HK-2 (cell line): Measurements from ENCODE around the gene ZEB2.

Experiments used
- DNase-seq: peaks from one replicate; pipeline ENCODE4 v3.0.0-alpha.2; 2018; ENCODE audit not compliant: unreplicated experiment

Gene ZEB2

GRCh38 chr2:144452169-144452988 is 67.5 kb downstream of the ZEB2 start:
- DNase-seq = no peak

GRCh38 chr2:144451443-144451842 is 68.5 kb downstream of the ZEB2 start:
- DNase-seq = no peak

- no peak for DNase-seq
Measured at GRCh38 chr2:144449028-144449406, 70.9 kb downstream of the ZEB2 start.

DNA sequence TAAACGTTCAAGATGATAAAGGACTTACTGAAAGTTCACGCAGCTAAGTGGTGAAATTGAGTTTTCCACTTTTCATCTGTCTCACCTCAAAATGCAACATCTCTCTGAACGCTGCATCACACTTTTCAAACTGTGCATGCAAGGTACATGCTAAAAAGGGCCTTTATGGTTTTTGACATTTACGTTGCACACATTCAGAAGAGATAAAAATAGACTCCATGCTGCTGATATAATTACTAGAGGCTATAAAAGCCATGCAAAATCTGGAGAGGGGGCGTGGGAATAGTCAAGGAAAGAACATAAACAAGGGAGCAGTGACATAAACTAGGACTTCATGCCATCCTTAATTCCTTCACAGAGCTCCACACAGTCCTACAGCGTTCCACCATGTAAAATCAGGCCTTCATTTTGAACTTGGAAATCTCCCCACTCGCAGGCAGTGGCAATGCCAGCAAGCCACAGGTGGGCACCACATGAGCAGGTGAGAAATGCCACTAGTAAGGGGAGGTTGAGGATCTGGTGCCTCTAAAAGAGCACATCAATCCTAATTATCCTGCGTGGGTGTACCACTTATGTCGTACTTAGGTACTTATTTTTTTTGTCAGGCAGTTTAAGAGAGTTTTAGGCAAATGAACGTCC is 71.4 kb downstream of the ZEB2 start:
- DNase-seq = no peak

GRCh38 chr2:144447535-144447934 is 72.4 kb downstream of the ZEB2 start:
- no peak for DNase-seq

DNA sequence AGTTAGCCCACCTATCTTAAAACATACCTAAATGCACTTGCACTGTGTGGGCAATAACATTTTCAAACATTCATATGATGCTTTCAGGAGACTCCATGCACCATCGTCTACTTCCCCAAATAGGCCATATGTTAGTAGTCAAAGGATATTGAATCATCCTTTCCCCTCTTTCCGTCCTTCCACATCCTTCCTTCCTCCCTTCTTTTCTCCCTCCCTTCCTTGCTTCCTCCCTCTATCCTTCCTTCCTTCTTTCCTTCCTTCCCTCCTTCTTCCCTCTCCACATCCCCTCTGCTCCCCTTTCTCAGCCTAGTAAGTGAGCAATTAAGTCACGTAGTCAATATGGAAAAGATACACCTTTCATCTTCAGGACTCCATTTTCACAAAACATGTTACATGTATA is 73.8 kb downstream of the ZEB2 start:
- no peak for DNase-seq

DNA sequence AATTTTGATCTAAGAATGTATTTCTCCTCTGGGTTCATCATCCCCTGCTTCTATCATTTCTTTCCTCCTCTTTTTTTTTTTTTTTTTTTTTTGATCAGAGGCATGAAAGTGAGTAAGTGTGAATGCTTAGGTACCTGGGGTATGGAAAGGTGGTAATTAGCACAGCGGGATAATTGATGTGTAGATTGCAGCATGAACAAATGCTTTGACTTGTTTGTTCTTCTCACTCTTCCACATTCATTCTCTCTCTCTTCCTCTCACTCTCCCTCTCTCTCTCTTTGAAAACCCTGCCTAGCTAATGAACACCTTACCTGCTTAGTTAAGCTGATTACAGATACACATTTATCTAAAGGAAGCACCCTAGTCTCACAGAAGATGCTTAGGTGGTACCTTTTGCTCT is 74.7 kb downstream of the ZEB2 start:
- DNase-seq = no peak

DNA sequence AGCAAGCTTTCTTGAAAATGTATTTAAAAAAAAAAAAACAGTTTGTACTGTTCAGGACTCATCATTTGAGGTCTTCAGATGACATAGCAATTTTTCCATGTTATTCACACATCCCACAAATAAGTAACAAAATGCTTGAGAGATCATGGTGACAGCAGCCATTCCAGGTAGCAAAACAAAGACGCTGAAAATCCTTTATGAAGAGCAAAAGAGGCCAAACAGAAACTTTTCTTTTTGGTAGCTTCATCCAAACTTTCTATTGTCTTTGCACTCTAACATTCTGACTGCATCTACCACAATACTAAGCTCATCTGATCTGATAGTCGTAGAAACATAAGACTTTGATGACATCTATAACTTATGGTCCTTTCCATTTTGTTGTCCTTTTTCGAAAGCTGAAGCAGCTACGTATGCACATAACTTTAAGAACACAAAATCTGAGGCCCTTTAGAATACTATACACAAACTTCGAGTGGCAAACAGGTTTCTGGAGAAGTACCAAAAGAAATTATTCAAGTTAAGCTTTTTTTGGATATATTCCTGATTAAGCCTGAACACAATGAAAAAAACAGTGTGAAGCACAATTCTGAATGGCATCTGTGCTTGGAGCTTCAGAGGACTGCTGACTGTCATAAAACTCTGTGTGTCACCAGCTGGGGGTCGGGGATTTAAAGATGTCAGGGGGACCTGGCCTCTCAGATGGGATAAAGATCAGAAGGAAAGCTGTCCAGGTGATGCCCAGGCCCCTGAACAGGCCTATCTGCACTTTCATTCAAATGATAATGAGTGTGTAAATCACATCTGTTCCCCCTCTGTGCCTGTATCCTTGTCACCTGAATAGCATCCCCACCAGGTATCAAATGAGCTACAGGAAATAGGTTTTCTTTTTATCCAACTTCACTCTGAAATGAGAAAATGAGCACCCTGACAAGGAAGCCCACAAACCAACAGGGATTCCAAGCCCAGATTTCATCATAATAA is 75.8 kb downstream of the ZEB2 start:
- DNase-seq = no peak

DNA sequence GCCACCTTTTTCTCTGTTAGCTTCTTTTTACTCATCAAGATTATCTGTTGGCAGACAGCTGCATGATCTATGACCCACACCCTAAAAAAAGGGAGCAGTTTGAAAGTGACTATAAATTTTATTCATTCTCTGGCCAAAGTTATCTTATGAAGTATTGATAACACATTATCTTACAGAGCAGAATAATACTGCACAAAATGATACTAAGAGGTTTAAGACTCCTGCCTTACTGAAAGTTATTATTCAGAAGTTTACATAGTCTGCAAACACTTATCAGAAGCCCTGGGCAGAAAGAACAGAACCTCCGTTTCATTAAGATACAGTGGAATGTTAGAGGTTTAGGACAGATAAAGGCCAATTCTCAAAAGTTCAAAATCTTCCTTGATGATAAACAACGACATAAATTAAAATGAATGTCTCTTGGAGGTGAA is 78.2 kb downstream of the ZEB2 start:
- no peak for DNase-seq

- no peak for DNase-seq
Measured at GRCh38 chr2:144439993-144440392, 79.9 kb downstream of the ZEB2 start.

DNA sequence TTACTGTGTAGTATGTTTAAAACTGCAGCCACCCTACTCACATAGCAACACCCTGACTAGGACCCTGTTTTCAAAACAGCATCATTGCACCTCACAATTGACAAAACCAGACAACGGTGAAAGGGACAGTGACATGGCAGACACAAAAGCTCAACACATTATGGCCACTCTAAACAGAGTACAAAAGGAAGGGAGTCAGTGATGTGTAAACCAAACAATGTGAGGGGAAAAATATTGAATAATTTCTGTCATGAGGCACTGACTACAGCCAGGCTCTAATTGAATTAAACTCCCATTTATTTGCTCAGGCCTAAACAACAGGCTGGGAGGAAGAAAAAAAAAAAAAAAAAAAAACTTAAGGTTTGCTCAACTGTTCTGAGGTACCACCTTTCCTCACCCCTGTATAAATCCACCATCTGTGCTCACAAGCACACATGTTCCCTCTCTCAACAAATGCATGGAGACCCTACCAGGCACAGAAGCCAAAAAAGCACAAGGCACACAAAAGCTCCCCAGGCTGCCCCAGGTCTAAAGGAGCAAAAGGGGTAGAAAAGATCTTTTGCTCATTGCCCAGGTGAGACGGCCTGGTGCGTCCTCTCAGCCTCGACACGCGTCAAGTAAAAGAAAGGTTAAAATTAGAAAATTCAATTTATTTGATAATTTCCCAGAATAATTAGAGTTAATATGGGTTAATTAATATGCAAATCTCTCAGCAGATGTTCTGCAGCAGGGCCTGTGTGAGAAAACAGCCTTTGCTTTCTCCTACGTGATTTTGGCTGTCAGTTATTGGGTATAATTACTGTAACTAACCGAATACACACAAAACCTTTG is 80.9 kb downstream of the ZEB2 start:
- no peak for DNase-seq

- no peak for DNase-seq
Measured at GRCh38 chr2:144437636-144438035, 82.3 kb downstream of the ZEB2 start.

- no peak for DNase-seq
Measured at GRCh38 chr2:144434425-144435222, 85.3 kb downstream of the ZEB2 start.

- DNase-seq = no peak
Measured at GRCh38 chr2:144432921-144433320, 87.0 kb downstream of the ZEB2 start.

GRCh38 chr2:144431998-144432397 is 87.9 kb downstream of the ZEB2 start:
- DNase-seq = no peak

GRCh38 chr2:144431392-144431783 is 88.5 kb downstream of the ZEB2 start:
- DNase-seq = no peak

DNA sequence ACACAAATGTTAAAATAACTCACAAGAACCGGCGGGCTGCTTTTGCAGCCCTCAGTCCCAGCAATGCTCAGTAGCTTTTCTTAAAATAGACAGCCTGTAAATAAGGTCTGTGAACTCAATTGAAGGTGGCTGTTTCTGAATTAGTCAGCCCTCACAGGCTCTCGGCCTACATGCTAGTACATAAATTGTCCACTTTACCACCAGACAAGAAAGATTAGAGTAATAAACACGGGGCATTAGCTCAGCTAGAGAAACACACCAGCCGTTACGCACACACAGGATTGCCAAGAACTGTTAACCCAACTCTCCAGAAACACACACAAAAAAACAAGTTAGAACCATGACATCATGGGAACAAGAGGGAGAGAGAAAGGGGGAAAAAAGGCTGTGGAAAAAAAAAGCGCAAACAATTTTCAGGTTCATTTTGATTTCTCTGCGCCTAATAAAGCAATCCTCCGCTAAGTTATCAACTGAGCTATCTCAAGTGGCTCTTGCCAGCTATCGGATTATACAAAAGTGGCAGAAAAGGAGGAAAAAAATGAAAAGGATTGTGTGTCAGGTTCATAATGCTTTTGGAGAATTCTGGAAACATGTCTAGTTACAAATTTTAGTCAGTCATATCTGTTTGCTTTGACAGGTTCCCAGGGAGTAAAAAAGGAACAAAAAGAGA is 89.1 kb downstream of the ZEB2 start:
- DNase-seq = no peak

DNA sequence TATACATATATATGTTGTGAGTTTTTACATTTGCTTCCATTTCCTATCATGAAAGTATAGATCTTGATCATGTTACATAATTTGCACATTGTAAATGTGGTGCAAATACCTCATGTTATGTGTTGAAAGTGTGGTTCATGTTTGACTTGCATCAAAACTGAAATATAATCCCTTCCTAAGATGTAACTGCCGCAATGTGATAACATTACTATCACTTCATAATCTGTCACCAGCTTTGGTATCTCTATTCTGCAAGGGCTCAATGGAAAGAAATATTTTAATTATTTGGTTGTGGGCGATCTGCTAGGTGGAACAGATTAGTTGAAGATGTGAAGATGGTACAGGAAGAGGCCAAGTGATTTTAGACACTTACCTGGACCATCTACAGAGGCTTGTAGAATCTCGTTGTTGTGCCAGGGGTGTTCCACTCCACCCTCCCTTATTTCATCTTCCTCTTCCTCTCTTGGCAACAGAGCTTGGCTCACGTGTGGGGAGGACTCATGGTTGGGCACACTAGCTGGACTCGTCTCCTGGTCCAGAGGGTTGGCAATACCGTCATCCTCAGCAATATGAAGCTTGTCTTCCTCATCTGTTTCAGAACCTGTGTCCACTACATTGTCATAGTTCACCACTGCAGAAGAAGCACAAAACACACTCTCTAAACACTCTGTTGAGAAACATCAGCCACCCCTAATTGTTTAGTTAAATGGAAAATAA is 90.4 kb downstream of the ZEB2 start:
- DNase-seq = no peak

DNA sequence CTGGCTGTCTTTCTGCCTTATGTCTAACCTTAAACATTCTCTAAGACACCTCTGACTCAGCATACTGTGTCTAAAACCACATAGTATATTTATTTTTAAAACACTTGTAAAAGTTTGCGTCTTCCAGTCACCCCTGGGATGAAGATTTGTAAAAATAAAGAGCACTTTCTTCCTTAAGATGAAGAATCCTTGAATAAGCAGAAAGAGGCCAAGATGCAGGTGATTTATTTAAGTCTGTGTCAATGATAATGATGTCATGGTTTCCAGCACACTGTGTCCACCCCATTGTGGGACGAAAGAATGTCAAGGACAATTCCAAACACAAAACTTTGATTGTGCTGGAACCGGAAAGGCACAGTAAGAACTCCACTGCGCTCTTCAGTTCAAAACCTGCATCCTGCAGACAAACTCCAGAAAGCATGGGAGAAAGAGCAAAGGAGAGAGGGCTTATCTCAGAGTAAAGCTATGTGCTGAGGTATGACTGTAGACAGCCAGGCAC is 92.9 kb downstream of the ZEB2 start:
- peak; percentile 3 for DNase-seq
